DND-41 (cell line): ENCODE data around the gene TEX26.

Source experiments
- ATAC-seq: fragments of 200-7000 bp; cut with Tn5 transposase; 3 replicates; pipeline ENCODE4 v1.9.1; 2021; ENCODE audit warnings: low read depth; ENCODE audit not compliant: insufficient read depth
- DNase-seq: peaks from one replicate; pipeline ENCODE4 v3.0.0-alpha.2; 2020
- H2AFZ ChIP-seq: 2 replicates; pipeline ENCODE4 v1.6.0; 2012; ENCODE audit warnings: low read depth, low read length
- H3K27ac ChIP-seq: 2 replicates; pipeline ENCODE4 v1.5.1; 2012; ENCODE audit warnings: low read length, inconsistent platforms
- H3K27me3 ChIP-seq: fragments of 200-600 bp; sonication (generic); 2 replicates; pipeline ENCODE4 v1.6.0; 2012; ENCODE audit warnings: low read length, mild to moderate bottlenecking, inconsistent platforms; ENCODE audit not compliant: insufficient read depth, poor library complexity
- H3K36me3 ChIP-seq: 2 replicates; pipeline ENCODE4 v1.5.1; 2012; ENCODE audit warnings: low read length, inconsistent platforms; ENCODE audit not compliant: insufficient read depth
- H3K4me1 ChIP-seq: 2 replicates; pipeline ENCODE4 v1.5.1; 2012; ENCODE audit warnings: mild to moderate bottlenecking, low read length; ENCODE audit not compliant: insufficient read depth
- H3K4me2 ChIP-seq: 2 replicates; pipeline ENCODE4 v1.6.0; 2012; ENCODE audit warnings: mild to moderate bottlenecking, moderate library complexity, low read length, inconsistent platforms; ENCODE audit not compliant: insufficient read depth
- H3K4me3 ChIP-seq, 2 experiments: fragments of 200-600 bp in 1 of 2; shearing (Covaris generic) in 1 of 2; 2 replicates each; pipeline ENCODE4 v1.5.1; 2012 to 2016; ENCODE audit warnings: inconsistent platforms in 2 of 2, low read length in 2 of 2, mild to moderate bottlenecking in 2 of 2, low read depth in 1 of 2, moderate library complexity in 1 of 2
- H3K79me2 ChIP-seq: 2 replicates; pipeline ENCODE4 v1.6.0; 2012; ENCODE audit warnings: low read length, inconsistent platforms; ENCODE audit not compliant: insufficient read depth
- H3K9ac ChIP-seq: 2 replicates; pipeline ENCODE4 v1.6.0; 2012; ENCODE audit warnings: low read depth, mild to moderate bottlenecking, inconsistent platforms, low read length, moderate library complexity
- H3K9me3 ChIP-seq: 2 replicates; pipeline ENCODE4 v1.5.1; 2012; ENCODE audit warnings: low read length, moderate library complexity, mild to moderate bottlenecking, inconsistent platforms; ENCODE audit not compliant: insufficient read depth, severe bottlenecking
- H4K20me1 ChIP-seq: 2 replicates; pipeline ENCODE4 v1.6.0; 2012; ENCODE audit warnings: low read length; ENCODE audit not compliant: insufficient read depth
- EZH2 ChIP-seq: IDR thresholded peaks from 3 replicates; pipeline ENCODE4 v1.6.1; 2012; ENCODE audit warnings: borderline replicate concordance, low read depth, mild to moderate bottlenecking, moderate library complexity, low read length, inconsistent platforms; ENCODE audit not compliant: severe bottlenecking
- TF ChIP-seq, protein P1 (sequence below): IDR thresholded peaks from 2 replicates; pipeline ENCODE4 v1.5.1; 2012; ENCODE audit warnings: borderline replicate concordance, low read length, moderate library complexity, mild to moderate bottlenecking; ENCODE audit not compliant: poor library complexity, severe bottlenecking; ENCODE audit errors: extremely low read depth

The TEX26 gene

DNA sequence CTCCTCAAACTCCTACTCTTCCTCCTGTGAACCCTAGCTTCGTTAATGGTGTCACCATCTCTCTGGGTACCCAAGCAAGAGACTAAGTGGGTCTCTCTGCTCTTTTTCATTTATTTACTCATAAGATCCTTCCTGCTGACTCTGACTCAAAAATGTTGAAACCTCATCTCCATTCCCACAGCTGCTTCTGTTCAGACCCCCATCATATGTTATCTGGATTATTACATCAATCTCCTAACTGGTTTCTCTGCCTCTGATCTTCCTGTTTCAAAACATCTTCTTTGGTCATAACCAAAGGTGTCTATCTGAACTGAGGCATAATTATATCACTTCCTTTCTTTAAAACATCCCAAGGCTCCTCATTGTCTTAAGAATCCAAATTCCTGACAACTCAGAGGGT is 28.4 kb upstream of the TEX26 start:
- TF ChIP-seq, protein P1, sequence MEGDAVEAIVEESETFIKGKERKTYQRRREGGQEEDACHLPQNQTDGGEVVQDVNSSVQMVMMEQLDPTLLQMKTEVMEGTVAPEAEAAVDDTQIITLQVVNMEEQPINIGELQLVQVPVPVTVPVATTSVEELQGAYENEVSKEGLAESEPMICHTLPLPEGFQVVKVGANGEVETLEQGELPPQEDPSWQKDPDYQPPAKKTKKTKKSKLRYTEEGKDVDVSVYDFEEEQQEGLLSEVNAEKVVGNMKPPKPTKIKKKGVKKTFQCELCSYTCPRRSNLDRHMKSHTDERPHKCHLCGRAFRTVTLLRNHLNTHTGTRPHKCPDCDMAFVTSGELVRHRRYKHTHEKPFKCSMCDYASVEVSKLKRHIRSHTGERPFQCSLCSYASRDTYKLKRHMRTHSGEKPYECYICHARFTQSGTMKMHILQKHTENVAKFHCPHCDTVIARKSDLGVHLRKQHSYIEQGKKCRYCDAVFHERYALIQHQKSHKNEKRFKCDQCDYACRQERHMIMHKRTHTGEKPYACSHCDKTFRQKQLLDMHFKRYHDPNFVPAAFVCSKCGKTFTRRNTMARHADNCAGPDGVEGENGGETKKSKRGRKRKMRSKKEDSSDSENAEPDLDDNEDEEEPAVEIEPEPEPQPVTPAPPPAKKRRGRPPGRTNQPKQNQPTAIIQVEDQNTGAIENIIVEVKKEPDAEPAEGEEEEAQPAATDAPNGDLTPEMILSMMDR = no peak
- TF ChIP-seq EZH2 = no peak
- H3K9ac ChIP-seq = no peak overlapping the region
- no peak overlapping the region for H3K4me2 ChIP-seq
- no peak overlapping the region for H2AFZ ChIP-seq
- no peak overlapping the region for H3K4me3 ChIP-seq
- H3K27me3 ChIP-seq = peaks cover 33% of the 10 kb centered on the region
- DNase-seq = no peak
- no peak overlapping the region for H3K27ac ChIP-seq
- no peaks in the 10 kb centered on the region for H3K79me2 ChIP-seq
- H3K4me1 ChIP-seq = no peaks in the 10 kb centered on the region
- no peaks in the 10 kb centered on the region for H4K20me1 ChIP-seq
- no peaks in the 10 kb centered on the region for H3K9me3 ChIP-seq
- no peaks in the 10 kb centered on the region for H3K36me3 ChIP-seq
- ATAC-seq = no peak

DNA sequence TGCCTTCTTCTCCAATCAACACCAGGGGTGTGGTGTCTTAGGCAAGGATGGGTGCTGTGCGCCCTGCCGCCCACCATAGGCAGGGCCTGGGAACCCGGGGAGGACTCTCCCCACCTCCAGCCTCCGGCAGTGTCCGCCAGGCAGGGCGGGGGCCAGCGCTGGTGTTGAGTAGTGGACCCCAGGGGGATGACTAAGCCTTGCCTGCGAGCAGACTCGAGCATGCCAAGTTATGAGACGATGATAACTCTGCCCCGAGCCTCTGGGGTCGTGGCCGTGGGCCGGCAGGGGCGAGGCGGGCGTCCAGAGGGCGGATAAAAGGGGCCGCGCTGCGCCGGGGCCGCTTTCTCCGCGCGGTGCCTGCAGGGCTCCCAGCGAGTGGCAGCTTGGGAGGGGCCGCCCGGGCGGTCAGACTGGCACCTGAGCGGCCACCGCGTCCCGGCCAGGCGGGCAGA is 26.5 kb upstream of the TEX26 start, which contains the start of gene MEDAG:
Gene MEDAG, plus strand, starts transcription at position 340 of the 452 bp plus-strand sequence. CDS start 245 bp downstream, outside the sequence.
- H3K27me3 ChIP-seq = peaks cover 18% of the 10 kb centered on the region
- TF ChIP-seq, protein P1 = no peak
- TF ChIP-seq EZH2 = no peak
- no peak within 1 kb of the TSS for H3K4me3 ChIP-seq
- no peaks in the 10 kb centered on the region for H3K4me1 ChIP-seq
- H4K20me1 ChIP-seq = no peaks in the 10 kb centered on the region
- ATAC-seq (no peak), DNase-seq (no peak)
- H3K9me3 ChIP-seq = no peaks in the 10 kb centered on the region
- H3K79me2 ChIP-seq = no peaks in the 10 kb centered on the region
- no peaks in the 10 kb centered on the region for H3K36me3 ChIP-seq
- H3K9ac ChIP-seq = no peak within 1 kb of the TSS
- no peak within 1 kb of the TSS for H3K4me2 ChIP-seq
- no peak within 1 kb of the TSS for H2AFZ ChIP-seq
- H3K27ac ChIP-seq = no peak within 1 kb of the TSS

DNA sequence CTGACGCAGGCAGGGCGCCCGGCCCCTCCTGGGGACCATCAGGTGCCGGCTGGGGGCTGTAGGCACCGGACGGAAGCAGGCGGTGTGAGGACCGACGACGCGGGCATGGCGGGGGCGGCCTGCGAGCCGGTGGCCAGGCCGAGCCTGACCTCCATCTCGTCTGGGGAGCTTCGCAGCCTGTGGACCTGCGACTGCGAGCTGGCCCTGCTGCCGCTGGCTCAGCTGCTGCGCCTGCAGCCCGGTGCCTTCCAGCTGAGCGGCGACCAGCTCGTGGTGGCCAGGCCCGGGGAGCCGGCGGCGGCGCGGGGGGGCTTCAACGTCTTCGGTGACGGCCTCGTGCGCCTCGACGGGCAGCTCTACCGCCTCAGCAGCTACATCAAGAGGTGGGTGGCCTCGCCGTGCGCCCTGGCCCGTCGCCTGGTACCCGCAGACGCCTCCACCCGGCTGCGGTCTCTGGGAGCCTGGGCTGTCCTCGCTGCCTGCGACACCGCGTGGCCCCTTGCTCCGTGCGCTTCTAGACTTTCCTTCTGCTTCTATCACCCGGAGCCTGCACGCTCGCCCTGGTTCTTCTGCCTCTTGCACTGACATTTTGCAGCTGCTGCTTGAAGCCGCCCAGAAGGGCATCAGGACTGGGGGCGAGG is 25.9 kb upstream of the TEX26 start:
- H3K4me2 ChIP-seq = no peak overlapping the region
- H3K27me3 ChIP-seq = peaks cover 17% of the 10 kb centered on the region

More for the DNA sequence above, 25.9 kb upstream of the TEX26 start:
- H3K79me2 ChIP-seq = no peaks in the 10 kb centered on the region
- no peak for DNase-seq
- H3K4me3 ChIP-seq = no peak overlapping the region
- no peaks in the 10 kb centered on the region for H4K20me1 ChIP-seq
- no peaks in the 10 kb centered on the region for H3K4me1 ChIP-seq
- ATAC-seq = no peak
- TF ChIP-seq, protein P1 = no peak
- no peak for TF ChIP-seq EZH2
- H3K36me3 ChIP-seq = no peaks in the 10 kb centered on the region
- H3K9ac ChIP-seq = no peak overlapping the region
- H3K9me3 ChIP-seq = no peaks in the 10 kb centered on the region
- H3K27ac ChIP-seq = no peak overlapping the region
- H2AFZ ChIP-seq = no peak overlapping the region
